Activated CD4-positive, alpha-beta T cell treated with anti-CD3 and anti-CD28 coated beads, Interleukin-2, amount 50 U/mL, for 48 hours (primary cell): ENCODE results near the gene CTH.
"Not testable (repeated sequence)": the region's sequence is repeated elsewhere in the genome, so short reads cannot be mapped to it uniquely, and the experiment has no call there.

Source experiments
- DNase-seq, 2 experiments: peaks; one replicate each; pipeline ENCODE4 v3.0.0-alpha.2; 2020

Gene CTH

DNA sequence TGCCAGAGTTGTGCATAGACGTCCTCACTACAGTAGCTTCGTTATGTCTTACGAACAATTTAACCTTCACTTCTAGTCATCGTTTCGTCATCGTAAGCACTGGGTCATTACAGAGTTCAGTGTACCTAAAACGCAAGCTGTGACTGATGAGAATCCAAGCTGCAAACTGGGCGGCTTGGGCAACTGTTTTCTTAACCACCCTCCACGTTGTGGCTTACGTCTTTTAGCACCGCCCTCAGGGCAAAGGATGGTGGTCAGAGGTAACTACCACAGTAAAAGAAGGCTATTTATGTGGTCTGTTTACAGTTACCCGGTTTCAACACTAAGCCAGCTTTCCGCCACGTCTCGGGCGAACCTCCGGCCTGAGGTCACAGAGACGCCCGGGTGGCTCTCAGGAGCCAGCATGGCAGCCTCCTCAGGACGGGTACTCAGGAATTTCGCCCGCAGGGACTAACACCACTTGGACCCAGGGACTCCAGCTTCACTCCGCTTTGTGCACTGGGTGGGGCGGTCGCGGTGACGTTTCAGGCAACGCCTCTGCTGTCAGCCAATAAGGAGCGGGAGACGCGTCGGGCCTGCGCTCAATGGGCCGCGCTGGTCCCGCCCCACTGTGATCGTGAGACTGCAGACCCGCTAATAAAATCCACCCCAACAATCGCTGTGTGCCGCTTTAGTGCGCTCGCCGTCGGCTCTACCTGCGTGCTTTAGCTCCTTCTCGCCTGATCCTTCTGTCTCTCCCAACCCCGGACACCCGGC lies at the start of gene CTH:
CTH (plus strand) TSS at position 665 of the 756 bp plus-strand sequence. CDS start 148 bp downstream, outside the sequence.
- peak; percentile 92 to 94 for DNase-seq

DNA sequence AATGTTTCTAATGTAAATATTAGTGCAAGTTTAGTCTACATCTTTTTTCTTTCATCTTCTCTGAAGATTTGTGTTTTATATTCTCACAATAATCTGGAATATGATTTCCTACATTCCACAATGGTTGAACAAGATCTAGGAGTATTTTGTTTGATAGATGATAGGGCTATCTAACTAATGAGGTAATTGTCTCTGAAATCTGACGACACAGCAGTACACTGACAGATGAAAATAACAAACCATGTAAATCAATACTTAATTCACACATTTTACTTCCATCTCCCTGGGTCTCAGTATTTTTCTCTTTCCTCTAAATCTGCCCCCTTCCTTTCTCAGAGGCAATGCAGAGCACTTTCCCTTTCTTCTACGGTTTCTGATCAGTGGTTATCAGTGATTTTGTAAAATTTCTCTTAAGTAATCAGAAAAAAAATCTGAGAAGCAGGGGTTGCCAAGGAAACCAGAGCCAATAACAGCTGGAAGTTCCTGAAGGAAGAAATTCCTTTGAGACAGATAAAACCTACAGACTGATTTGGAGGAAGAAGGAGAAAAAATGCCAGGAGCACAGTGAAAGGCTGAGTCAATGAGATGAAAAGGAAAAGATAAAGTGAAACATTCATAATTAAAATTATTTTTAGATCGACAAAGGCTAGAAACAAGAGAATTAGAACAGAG lies 49.2 kb upstream of the CTH start:
- DNase-seq = no peak

DNA sequence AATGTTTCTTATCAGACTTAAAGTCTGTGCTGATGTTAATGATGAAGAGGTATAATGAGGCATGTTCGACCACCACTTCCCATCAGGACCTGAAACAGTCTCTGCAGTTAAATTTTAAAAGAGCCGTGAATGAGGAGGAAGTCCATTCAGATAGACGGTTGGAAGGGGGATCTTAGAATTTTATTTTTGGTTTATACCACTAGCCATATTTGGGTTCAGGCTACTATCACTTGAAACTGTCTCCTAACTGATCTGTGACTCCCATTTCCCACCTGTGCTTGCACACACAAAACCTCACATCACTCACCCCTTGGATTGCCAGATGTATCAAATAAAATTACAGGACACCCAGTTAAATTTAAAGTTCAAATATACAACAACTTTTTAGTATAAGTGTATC lies 46.6 kb upstream of the CTH start:
- no peak for DNase-seq

DNA sequence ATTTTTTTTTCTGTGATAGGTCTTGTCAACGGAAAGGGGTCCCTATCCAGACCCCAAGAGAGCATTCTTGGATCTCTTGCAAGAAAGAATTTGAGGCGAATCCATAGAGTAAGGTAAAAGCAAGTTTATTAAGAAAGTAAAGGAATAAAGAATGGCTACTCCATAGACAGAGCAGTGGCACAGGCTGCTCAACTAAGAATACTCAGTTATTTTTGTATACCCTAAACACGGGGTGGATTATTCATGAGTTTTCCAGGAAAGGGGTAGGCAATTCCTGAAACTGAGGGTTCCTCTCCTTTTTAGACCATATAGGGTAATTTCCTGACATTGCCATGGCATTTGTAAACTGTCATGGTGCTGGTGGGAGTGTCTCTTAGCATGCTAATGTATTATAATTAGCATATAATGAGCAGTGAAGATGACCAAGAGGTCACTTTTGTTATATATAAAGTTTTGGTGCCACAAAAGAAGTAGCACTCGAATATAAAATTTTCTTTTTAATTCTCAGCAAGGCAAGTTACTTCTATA lies 44.6 kb upstream of the CTH start:
- not testable (repeated sequence) for DNase-seq

DNA sequence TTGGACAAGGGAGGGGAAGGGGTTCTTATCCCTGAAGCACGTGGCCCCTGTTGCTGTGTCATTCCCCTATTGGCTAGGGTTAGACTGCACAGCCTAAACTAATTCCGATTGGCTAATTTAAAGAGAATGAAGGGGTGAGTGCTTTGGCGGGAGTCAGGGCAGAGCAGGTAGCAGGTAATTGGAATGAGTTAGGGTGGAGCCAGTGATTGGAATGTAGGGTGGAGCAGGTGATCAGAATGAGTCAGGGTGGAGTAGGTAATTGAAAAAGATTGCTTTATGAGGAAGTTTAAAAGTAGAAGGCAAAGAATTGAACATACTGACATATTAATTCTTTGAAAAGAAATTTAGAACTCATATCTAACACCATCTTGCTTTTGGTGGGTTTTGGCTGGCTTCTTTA lies 44.1 kb upstream of the CTH start:
- not testable (repeated sequence) for DNase-seq

DNA sequence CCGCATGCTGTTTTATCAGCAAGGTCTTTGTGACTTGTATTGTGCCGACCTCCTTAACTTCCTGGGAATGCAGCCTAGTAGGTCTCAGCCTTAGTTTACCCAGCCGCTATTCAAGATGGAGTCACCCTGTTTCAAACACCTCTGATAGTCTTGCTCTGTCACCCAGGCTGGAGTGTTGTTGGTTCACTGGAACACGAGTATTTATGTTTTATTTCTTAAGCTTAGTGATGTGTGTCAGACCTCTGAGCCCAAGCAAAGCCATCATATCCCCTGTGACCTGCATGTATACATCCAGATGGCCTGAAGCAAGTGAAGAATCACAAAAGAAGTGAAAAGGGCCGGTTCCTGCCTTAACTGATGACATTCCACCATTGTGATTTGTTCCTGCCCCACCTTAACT lies 43.7 kb upstream of the CTH start:
- DNase-seq = not testable (repeated sequence)

DNA sequence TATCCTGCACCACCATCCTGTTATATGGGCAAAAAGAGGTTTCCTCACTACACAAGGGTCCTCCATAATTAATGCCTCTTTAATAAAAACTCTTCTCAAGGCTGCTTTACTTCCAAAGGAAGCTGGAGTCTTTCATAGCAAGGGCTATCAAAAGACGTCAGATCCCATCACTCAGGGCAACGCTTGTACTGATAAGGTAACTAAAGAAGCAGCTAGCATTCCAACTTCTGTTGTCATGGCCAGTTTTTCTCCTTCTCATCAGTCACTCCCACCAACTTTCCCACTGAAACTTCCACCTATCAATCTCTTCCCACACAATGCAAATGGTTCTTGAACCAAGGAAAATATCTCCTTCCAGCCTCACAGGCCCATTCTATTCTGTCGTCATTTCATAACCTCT lies 39.5 kb upstream of the CTH start:
- DNase-seq = not testable (repeated sequence)

DNA sequence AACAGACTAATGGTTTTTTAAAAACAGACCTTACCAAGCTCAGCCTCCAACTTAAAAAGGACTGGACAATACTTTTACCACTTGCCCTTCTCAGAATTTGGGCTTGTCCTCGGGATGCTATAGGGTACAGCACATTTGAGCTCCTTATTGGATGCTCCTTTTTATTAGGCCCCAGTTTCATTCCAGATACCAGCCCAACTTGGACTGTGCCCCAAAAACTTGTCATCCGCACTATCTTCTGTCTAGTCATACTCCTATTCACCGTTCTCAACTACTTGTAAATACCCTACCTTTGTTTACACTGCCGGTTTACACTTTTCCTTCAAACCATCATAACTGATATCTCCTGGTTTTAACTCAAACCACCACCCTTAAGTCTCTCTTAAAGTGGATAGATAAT lies 38.6 kb upstream of the CTH start:
- no peak for DNase-seq

DNA sequence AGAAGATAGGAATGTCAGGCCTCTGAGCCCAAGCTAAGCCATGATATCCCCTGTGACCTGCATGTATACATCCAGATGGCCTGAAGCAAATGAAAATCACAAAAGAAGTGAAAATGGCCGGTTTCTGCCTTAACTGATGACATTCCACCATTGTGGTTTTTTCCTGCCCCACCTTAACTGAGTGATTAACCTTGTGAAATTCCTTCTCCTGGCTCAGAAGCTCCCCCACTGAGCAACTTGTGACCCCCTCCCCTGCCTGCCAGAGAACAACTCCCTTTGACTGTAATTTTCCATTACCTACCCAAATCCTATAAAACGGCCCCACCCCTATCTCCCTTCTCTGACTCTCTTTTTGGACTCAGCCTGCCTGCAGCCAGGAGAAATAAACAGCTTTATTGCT lies 37.5 kb upstream of the CTH start:
- not testable (repeated sequence) for DNase-seq

DNA sequence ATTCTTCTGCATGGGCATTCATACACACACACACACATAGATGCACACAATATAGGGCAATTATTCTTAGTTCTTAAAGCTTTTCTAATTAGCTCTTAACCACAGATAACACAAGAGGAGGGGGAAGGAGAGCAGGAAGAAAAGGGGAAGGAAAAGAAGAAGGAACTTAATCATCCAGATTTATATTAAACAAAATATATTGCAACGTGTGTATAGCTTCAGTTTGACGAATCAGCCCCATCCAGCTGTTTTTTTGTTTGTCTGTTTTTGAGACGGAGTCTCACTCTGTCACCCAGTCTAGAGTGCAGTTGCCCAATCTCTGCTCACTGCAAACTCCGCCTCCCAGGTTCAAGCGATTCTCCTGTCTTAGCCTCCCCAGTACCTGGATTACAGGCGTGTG lies 34.9 kb upstream of the CTH start:
- no peak for DNase-seq

DNA sequence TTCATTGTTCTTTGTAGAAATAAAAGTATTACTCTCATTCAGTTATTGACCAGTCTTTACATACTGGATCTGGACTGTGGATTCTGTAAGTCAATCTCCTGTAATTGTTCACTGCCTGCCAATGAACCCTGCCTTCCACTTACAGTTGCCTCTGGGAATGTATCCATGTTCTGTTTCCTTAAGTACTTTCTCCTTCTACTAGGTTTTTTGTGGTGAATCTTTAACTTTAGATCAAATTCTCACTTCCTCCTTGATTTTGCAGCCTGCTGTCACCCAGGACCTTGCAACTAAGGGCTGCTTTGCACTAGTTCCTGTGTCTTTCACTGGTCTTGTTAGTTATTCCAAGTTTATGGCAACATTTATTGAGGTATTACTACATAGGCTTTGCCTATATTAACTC lies 28.4 kb upstream of the CTH start:
- no peak for DNase-seq

DNA sequence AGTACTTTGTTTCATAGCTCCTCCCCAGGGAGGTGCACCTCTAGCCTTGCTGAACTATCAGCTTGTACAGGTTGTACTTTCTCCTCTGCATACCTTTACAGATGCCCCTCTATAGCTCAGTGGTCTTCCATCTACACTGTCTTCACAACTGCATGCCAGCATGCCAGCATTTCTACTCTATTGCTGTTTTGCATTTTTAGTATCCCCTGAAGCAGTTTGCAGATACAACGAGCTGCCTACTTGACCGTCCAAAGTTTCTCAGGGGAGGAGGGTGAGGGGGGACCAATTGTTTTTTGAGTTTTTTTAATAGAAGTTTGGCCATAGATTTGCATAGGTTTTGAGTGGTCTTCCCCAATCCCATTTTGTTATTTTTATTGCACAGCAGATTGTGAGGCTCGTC lies 27.6 kb upstream of the CTH start:
- no peak for DNase-seq

DNA sequence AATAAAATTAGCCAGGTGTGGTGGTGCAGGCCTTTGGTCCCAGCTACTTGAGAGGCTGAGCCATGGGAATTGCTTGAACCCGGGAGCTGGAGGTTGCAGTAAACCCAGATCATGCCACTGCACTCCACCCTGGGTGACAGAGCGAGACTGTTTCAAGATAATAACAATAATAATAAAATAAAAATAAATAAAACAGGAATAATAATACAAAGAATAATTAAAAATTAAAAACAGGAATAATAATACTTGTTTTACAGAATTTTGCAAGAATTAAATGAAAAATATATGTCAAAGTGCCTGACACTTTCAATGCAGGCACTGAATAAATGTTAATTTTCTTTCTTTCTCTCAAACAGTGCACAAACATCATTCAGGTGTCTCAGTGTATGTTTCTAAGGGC lies 26.5 kb upstream of the CTH start:
- DNase-seq = no peak

DNA sequence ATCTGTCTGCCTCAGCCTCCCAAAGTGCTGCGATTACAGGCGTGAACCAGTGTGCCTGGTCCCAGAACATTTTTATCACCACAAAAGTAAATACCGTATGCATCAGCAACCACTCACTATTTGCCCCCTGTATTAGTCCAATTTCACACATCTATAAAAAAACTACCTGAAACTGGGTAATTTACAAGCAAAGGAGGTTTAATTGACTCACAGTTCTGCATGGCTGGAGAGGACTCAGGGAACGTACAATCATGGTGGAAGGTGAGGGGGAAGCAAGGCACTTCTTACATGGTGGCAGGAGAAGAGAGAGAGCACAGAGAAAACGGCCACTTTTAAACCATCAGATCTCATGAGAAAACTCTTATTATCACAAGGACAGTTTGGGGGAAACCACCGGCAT lies 25.6 kb upstream of the CTH start:
- DNase-seq = no peak

DNA sequence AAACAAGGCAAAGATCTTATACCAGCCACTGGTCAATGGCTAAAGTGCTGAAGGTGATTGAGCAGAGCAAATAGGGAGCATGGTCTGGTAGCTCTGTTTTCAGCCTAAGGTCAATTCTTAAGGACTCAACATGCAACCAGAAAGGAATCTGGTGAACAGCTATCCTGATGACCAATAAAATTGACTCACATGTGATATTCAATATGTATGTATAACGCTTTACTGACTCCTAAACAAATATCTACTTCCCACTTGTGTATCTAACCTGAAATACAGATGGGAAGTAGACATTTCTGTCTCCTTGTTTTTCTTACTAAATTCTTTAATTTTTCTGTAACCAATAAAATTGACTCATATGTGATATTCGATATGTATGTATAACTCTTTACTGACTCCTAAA lies 24.9 kb upstream of the CTH start:
- DNase-seq = no peak

DNA sequence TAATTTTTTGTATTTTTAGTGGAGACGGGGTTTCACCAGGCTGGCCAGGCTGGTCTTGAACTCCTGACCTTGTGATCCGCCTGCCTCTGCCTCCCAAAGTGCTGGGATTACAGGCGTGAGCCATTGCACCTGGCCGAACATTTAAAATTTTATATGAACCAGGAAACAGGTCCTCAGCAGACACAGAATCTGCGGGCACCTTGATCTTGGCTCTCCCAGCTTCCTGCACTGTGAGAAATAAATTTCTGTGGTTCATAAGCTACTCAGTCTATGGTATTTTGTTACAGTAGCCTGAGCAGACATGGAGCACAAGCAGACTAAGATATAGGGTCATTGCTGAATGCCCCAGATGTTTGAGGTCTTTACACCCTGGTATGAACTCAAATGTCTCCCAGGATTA lies 23.6 kb upstream of the CTH start:
- DNase-seq = no peak

DNA sequence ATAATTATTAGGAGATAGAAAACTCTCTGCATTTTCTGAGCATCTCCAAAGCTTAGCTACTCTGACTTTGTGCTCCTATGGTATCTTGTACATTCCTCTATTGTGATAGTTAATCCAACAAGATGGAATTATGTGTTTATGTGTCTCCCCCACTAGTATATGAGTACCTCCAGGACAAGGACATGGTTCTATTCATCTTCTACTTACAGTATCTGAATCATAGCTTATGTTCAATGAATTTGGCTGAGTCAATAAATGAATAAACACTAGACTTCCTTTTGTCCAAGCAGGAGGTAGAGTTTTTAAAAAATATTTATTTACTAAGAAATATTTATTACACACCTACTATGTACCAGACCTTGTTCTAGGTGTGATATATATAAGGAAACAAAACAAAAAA lies 18.4 kb upstream of the CTH start:
- no peak for DNase-seq

DNA sequence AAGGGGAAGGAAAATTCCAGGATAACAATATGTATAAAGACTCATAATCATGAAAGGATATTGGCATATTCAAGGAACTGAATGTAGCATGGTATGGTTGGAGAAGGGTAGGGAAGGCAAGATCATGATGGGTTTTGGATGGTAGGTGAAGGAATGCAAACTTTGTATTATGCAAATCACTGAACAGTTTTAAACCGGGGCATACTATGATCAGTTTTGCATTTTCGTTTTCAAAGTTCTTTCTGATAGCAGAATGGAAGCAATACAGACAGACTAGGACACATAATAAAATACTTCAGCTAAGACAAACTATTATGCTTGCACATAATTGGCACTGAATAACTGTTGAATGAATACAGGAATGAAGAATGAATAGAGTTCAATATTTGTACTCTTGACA lies 14.5 kb upstream of the CTH start:
- DNase-seq = no peak

DNA sequence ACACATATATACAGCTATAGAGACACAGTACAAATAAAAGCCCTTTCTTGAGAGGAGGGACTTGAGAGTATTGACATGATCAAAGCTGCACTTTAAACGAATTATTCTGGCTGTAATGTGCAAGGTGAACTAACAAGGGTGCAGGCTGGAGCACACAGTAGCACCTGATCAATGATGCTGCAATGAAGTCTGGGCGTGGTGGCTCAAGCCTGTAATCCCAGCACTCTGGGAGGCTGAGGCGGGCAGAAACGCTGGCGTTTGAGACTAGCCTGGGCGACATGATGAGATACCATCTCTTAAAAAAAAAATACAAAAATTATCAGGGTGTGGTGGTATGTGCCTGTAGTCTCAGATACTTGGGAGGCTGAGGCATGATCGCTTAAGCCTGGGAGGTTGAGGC lies 14.1 kb upstream of the CTH start:
- DNase-seq = no peak

DNA sequence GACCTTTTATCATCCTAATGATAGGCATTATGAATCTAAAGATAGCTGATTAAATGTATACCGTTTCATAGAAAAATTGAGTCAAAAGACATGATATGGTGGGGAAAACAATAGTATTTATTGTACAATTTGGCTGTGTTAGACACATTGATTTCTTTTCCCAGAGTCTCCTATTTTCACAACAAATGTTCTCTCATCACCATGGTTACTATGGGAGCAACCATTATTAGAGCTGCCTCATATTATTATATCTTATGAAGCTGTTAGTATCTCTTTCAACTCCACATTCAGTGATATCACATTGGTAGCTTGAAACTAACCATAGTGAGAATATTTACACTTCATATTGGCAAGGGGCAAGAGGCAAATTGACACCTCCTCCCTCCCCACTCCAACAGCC lies 10.7 kb upstream of the CTH start:
- no peak for DNase-seq

DNA sequence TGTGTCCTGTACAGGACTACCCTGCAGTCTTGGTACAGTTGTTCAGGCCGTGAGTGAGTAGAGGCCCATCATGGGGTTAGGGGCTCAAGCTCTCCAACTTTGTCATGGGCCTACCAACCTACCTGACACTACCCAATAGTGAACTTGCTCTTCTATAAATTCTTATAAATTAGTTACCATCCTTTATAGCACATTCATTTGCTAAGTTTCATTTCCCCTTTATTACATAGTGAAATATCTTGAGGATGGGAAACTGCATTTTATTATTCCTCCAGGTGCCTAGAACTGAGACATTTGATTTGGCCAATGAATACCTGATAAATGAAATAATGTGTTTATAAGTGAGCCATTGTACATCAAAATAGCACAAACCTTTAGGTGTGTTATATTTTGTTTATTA lies 9.1 kb upstream of the CTH start:
- DNase-seq = no peak

DNA sequence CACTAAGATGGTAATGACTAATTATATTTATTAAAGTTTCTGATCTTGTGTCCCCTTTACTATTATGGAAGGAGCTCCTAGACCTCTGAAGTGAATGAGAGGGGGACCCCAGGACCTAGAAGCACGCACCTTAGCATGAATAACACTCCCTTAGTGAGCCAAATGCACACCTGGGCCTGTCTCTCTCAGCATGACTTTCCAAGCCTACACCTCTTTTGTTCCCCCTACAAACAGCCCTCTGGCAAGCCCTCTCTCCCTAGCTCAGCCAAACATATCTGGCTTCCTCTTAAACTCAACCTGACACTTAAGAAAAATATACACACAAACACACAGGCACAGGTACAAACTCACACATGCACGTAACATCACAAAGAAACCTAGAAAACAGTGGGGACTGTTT lies 7.3 kb upstream of the CTH start:
- no peak for DNase-seq

DNA sequence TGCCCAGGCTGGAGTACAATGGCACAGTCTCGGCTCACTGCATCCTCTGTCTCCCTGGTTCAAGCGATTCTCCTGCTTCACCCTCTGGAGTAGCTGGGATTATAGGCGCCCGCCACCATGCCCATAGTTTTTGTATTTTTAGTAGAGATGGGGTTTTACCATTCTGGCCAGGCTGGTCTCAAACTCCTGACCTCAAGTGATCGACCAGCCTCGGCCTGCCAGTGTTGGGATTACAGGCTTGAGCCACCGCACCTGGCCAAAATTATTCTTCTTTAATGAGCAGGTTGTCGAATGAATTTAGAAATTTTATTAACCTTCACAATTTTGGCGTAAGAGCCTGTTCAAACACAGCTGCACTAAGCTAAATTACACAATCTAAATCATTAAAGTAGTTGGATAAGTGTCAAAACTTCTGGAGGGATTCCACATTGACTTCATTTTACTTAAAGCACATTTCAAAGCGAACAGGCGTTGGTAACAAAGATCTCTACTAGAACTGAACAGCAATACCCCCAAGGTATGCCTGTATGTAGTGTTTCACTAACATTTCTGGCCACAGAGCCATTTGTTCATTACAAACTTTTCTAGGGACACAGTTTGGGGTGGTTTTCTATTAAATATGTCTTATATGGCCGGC lies 5.2 kb upstream of the CTH start:
- DNase-seq = no peak

DNA sequence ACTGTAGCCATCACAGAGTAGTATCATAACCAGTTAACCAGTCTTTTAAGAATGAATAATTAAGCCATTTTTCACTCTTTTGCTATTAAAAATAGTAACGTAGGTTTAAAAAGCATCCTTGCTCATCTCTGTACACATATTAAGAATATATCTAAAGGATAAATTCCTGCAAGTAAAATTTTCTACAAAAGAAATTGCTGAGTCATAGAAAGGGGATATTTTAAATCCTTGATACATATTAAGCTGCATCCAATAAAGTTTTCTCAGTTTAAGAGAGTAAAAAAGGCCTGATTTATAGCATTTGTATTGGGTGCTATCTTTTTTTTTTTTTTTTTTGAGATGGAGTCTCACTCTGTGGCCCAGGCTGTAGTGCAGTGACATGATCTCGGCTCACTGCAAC lies 1.9 kb upstream of the CTH start:
- DNase-seq = no peak
